ENCODE data around the gene OR1D5. TPM values are rescaled to one million over a fixed set of nuclear protein-coding genes. Genes with fewer than 3 reads are reported as not detected.

The OR1D5 gene
- not detected in 5 replicates for total RNA-seq (2022; extraction: Qiagen RNA extraction; ENCODE audit: low read depth)

GRCh38 chr17:3063507-3063906, at the start of gene OR1D5:
Gene OR1D5, minus strand, starts transcription at chr17:3063607. Its CDS starts 0 bp downstream, at chr17:3063607.

GRCh38 chr17:3104322-3104721, 40.9 kb upstream of the OR1D5 start, which contains the start of gene OR1D2:
Gene OR1D2, minus strand, starts transcription at chr17:3104422. Its CDS starts 11,426 bp downstream, at chr17:3092996.

Other genes starting within 250 kb of the OR1D5 start
- not detected in 5 replicates for gene OR1D2, start 40.8 kb upstream of the OR1D5 start, total RNA-seq (2022; extraction: Qiagen RNA extraction; ENCODE audit: low read depth)
- not detected in 5 replicates for gene OR1G1, start 63.9 kb upstream of the OR1D5 start, total RNA-seq (2022; extraction: Qiagen RNA extraction; ENCODE audit: low read depth)
- not detected in 5 replicates for gene OR1A2, start 133.9 kb upstream of the OR1D5 start, total RNA-seq (2022; extraction: Qiagen RNA extraction; ENCODE audit: low read depth)
- gene OR1A1, start 144.1 kb upstream of the OR1D5 start, total RNA-seq (2022; extraction: Qiagen RNA extraction; ENCODE audit: low read depth), result not detected in 5 replicates
- gene OR3A1, start 234.8 kb upstream of the OR1D5 start, total RNA-seq (2022; extraction: Qiagen RNA extraction; ENCODE audit: low read depth), result not detected in 5 replicates

Data from A549 treated with ZK216348 at 1 μM for 4 hours (cell line).